HL-60 (cell line): Measurements from ENCODE around the gene SWI5.

ENCODE experiments used
- DNase-seq, 2 experiments: peaks; one replicate each; pipeline ENCODE4 v3.0.0-alpha.2; 2010 to 2020; ENCODE audit warnings: low read depth in 1 of 2, low spot score in 1 of 2
- H3K27ac ChIP-seq: fragments of 250-450 bp; sonication (Bioruptor Pico); replicated peaks from 2 replicates; pipeline ENCODE4 v1.5.1; 2020; ENCODE audit warnings: mild to moderate bottlenecking, moderate library complexity
- H3K27me3 ChIP-seq: fragments of 250-450 bp; sonication (Bioruptor Pico); 2 replicates; pipeline ENCODE4 v1.5.1; 2021; ENCODE audit warnings: mild to moderate bottlenecking, moderate library complexity; ENCODE audit not compliant: insufficient read depth, poor library complexity, severe bottlenecking
- H3K4me3 ChIP-seq: replicated peaks from 2 replicates; pipeline ENCODE4 v1.5.1; 2011; ENCODE audit warnings: mild to moderate bottlenecking, control low read depth, low read length; ENCODE audit not compliant: insufficient read depth
- CTCF ChIP-seq: IDR thresholded peaks from one replicate; pipeline ENCODE4 v1.5.1; 2011; ENCODE audit warnings: low read length, control low read depth, inconsistent platforms; ENCODE audit not compliant: insufficient read depth
- GABPA ChIP-seq: IDR thresholded peaks from 2 replicates; pipeline ENCODE4 v1.6.1; 2012; ENCODE audit warnings: low read depth
- POLR2AphosphoS5 ChIP-seq: IDR thresholded peaks from 2 replicates; pipeline ENCODE4 v1.6.1; 2012; ENCODE audit warnings: low read depth
- REST ChIP-seq: IDR thresholded peaks from 2 replicates; pipeline ENCODE4 v1.6.1; 2012; ENCODE audit warnings: low read depth; ENCODE audit not compliant: insufficient replicate concordance
- SPI1 ChIP-seq: IDR thresholded peaks from 2 replicates; pipeline ENCODE4 v1.6.1; 2012; ENCODE audit warnings: low read depth, mild to moderate bottlenecking, borderline replicate concordance

The SWI5 gene

GRCh38 chr9:128242828-128243214, 33.3 kb upstream of the SWI5 start:
- Histone ChIP-seq H3K27ac (no peak overlapping the region), H3K4me3 (no peak overlapping the region)
- TF ChIP-seq REST (no peak), SPI1 (no peak), CTCF (no peak), POLR2AphosphoS5 (no peak), GABPA (no peak)

GRCh38 chr9:128243215-128244018, 32.7 kb upstream of the SWI5 start:
- no peaks in the 10 kb centered on the region for H3K27me3 ChIP-seq
- H3K27ac ChIP-seq = peak overlapping the region; percentile 95
- no peak overlapping the region for H3K4me3 ChIP-seq
- no peak for DNase-seq
- TF ChIP-seq POLR2AphosphoS5 (no peak), GABPA (no peak), REST (no peak), CTCF (no peak), SPI1 (no peak)

More at GRCh38 chr9:128242828-128243214, 33.3 kb upstream of the SWI5 start:
- no peak for DNase-seq
- H3K27me3 ChIP-seq = no peaks in the 10 kb centered on the region

- H3K27me3 ChIP-seq = no peaks in the 10 kb centered on the region
- no peak for DNase-seq
- TF ChIP-seq GABPA = no peak
- TF ChIP-seq POLR2AphosphoS5 = peak; percentile 24; the same call in 1 of the 2 replicates
- H3K4me3 ChIP-seq = peak overlapping the region; percentile 34
- H3K27ac ChIP-seq = peak overlapping the region; percentile 95
Observed at GRCh38 chr9:128244091-128244836, 31.8 kb upstream of the SWI5 start.

GRCh38 chr9:128244837-128245231, 31.2 kb upstream of the SWI5 start:
- Histone ChIP-seq H3K27me3 (no peaks in the 10 kb centered on the region), H3K4me3 (peak overlapping the region; percentile 34), H3K27ac (peak overlapping the region; percentile 95)
- peak; percentile 89 to 97 for DNase-seq
- TF ChIP-seq CTCF (no peak), REST (no peak), SPI1 (no peak), GABPA (no peak), POLR2AphosphoS5 (no peak)
